Breast epithelium (tissue), 3 donors: Measurements from ENCODE around the gene IMMP2L.

Source experiments
- CTCF ChIP-seq, 3 donors: fragments of 450-650 bp; IDR thresholded peaks; one replicate each; pipeline ENCODE4 v1.5.1; 2016 to 2017; ENCODE audit warnings: antibody characterized with exemption in 3 of 3, mild to moderate bottlenecking in 3 of 3, moderate library complexity in 3 of 3
- POLR2A ChIP-seq: fragments of 450-650 bp; IDR thresholded peaks from one replicate; pipeline ENCODE4 v1.6.1; 2016; ENCODE audit warnings: antibody characterized with exemption, mild to moderate bottlenecking, moderate library complexity
- POLR2AphosphoS5 ChIP-seq, 3 donors: sonication (generic); formaldehyde crosslinking; IDR thresholded peaks; one replicate each; pipeline ENCODE4 v1.6.1; 2017; ENCODE audit warnings: antibody characterized with exemption in 3 of 3

DNA sequence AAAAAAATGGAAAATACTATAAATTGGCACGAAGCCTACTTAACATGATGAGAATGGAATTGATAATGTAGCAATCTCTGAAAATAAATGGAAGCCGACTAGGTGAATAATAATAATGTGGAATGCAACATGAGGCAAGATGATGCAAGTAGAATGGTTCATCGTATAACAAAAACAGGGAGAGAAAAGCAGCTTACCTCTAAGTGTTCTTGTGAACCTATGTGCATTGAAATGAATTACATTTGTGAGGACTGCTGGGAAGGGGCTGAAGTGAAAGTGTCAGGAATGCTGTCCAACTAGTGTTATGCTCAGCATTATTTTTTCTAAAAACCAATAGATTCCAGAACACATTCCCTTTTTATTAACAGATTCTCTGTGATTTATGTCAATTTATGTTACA, 912.0 kb downstream of the IMMP2L start:
- TF ChIP-seq POLR2A (no peak), CTCF (IDR thresholded peaks at IDR 0.05) (no peak), POLR2AphosphoS5 (IDR thresholded peaks at IDR 0.05) (no peak)
